GM13977 (cell line): ENCODE results near the gene CAPN6.

ENCODE experiments used
- DNase-seq: peaks from one replicate; pipeline ENCODE4 v3.0.0; 2012; ENCODE audit warnings: low spot score
- CTCF ChIP-seq: IDR thresholded peaks from 2 replicates; pipeline ENCODE4 v1.5.1; 2012; ENCODE audit warnings: mild to moderate bottlenecking, control low read depth; ENCODE audit not compliant: insufficient read depth; ENCODE audit errors: extremely low read depth, missing control alignments
- in situ Hi-C: fragments of 300-500 bp; cut with MboI; formaldehyde crosslinking; loops from one replicate; pipeline ENCODE4 v1.12.0; 2022; ENCODE audit warnings: low sequenced_read_pairs, low pct_unique_long_range_greater_than_20kb, mixed read lengths, inconsistent platforms; ENCODE audit not compliant: unreplicated experiment

The CAPN6 gene

GRCh38 chrX:111265486-111265885, 4.8 kb downstream of the CAPN6 start:
- DNase-seq: no peak
- in situ Hi-C loops: no loop called here
- no peak for TF ChIP-seq CTCF

GRCh38 chrX:111264385-111264784, 5.9 kb downstream of the CAPN6 start:
- DNase-seq: no peak
- in situ Hi-C loops: no loop called here

GRCh38 chrX:111262086-111262485, 8.2 kb downstream of the CAPN6 start:
- no peak for DNase-seq
- TF ChIP-seq CTCF: no peak
- in situ Hi-C loops: no loop called here

More at GRCh38 chrX:111264385-111264784, 5.9 kb downstream of the CAPN6 start:
- TF ChIP-seq CTCF: no peak

GRCh38 chrX:111260451-111260850, 9.8 kb downstream of the CAPN6 start:
- TF ChIP-seq CTCF: no peak
- in situ Hi-C loops: no loop called here
- no peak for DNase-seq

- no peak for TF ChIP-seq CTCF
- no peak for DNase-seq
- in situ Hi-C loops: no loop called here
Measured at GRCh38 chrX:111259559-111259958, 10.7 kb downstream of the CAPN6 start.

- in situ Hi-C loops: no loop called here
- no peak for DNase-seq
- no peak for TF ChIP-seq CTCF
Measured at GRCh38 chrX:111257733-111258132, 12.6 kb downstream of the CAPN6 start.

GRCh38 chrX:111254896-111255693, 15.2 kb downstream of the CAPN6 start:
- no peak for TF ChIP-seq CTCF
- DNase-seq: no peak
- in situ Hi-C loops: no loop called here
